GM19467 (cell line): Measurements from ENCODE around the gene ARFGEF2.
"Not testable (repeated sequence)": the region's sequence is repeated elsewhere in the genome, so short reads cannot be mapped to it uniquely, and the experiment has no call there.

ENCODE experiments used
- ATAC-seq: cut with Tn5 transposase; IDR thresholded peaks from one replicate; pipeline ENCODE4 v1.9.1; 2021; ENCODE audit warnings: mild to moderate bottlenecking, moderate library complexity; ENCODE audit not compliant: unreplicated experiment

The ARFGEF2 gene

GRCh38 chr20:48949304-48950170 is 28.0 kb downstream of the ARFGEF2 start:
- ATAC-seq = no peak

GRCh38 chr20:48951041-48951440 is 29.5 kb downstream of the ARFGEF2 start:
- ATAC-seq = no peak

DNA sequence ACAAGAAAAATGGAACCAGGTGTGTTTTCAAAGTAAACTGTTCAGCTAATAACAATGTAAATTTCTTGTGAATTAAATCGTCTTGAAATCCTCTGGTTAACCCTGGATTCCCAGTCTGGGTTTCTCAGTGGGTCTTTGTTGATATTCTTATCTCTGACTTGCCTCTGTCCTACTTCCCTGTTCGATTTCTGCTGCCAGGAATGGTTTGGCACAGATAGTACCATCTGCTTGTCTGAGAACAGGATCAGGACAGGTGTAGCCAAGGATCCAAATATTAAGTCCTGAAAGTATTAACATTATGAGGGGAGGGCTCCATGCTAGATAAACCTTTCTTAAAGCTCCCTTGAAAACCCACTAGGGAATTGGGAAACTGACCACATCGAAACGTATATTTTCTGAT is 30.1 kb downstream of the ARFGEF2 start:
- no peak for ATAC-seq

- ATAC-seq = no peak
Observed at GRCh38 chr20:48952656-48953055, 31.1 kb downstream of the ARFGEF2 start.

- no peak for ATAC-seq
Observed at GRCh38 chr20:48953653-48954052, 32.1 kb downstream of the ARFGEF2 start.

DNA sequence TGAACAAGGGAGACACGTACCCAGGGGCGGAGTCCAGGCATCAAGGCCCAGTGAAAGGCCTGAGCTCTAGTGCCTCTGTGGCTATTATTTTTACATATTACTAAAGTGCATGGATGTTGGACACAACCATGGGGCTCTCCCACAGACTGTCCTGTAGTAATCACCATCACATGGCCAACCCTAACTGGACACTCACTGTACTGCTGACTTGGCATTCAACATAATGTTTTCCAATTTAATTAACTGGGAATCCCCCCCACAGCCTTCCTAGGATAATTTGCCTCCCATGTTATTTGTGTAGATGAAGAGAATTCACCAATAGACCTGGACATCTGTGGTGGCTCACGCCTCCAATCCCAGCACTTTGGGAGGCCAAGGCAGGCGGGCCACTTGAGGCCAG is 34.5 kb downstream of the ARFGEF2 start:
- ATAC-seq = no peak

GRCh38 chr20:48957053-48957481 is 35.6 kb downstream of the ARFGEF2 start:
- ATAC-seq = no peak

DNA sequence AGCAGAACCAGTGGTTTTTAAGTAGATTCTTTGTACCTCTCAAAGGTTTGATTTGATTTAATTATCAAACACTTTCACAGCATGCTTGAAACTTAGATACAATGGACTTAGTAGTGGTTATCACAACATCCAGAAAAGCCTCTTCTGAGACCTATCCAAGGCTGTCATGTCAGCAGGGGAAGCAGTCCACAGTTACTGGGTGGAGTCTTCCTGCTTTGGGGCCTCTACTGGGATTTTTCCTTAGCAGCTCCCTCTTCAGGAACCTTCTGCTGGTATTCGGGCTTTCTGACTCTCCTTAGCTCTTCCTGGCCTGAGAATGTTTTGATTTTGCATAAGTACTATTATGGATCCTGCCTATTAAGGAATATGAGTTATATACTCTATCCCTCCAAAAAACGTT is 36.0 kb downstream of the ARFGEF2 start:
- ATAC-seq = no peak

DNA sequence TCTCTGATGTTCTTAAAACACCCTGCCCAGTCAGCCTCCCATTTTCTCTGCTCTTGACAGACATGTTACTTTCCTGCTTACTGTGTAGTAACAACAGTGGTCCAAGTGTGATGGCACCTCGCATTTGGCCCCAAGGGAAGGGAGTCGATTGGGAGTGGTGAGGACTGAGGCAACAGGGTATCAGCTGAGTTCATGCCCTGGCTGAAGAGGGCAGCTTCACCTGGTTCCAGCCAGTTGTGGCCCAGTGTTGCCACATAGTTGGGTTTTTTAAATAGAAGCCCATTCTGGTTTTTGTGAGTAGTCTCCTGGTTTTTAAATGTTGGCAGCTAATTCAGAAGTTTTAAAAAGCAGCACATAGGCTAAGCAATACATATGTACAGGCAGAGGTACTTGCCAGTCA is 37.2 kb downstream of the ARFGEF2 start:
- ATAC-seq = no peak

GRCh38 chr20:48959899-48960550 is 38.5 kb downstream of the ARFGEF2 start:
- ATAC-seq = no peak

GRCh38 chr20:48962421-48962820 is 40.9 kb downstream of the ARFGEF2 start:
- no peak for ATAC-seq

DNA sequence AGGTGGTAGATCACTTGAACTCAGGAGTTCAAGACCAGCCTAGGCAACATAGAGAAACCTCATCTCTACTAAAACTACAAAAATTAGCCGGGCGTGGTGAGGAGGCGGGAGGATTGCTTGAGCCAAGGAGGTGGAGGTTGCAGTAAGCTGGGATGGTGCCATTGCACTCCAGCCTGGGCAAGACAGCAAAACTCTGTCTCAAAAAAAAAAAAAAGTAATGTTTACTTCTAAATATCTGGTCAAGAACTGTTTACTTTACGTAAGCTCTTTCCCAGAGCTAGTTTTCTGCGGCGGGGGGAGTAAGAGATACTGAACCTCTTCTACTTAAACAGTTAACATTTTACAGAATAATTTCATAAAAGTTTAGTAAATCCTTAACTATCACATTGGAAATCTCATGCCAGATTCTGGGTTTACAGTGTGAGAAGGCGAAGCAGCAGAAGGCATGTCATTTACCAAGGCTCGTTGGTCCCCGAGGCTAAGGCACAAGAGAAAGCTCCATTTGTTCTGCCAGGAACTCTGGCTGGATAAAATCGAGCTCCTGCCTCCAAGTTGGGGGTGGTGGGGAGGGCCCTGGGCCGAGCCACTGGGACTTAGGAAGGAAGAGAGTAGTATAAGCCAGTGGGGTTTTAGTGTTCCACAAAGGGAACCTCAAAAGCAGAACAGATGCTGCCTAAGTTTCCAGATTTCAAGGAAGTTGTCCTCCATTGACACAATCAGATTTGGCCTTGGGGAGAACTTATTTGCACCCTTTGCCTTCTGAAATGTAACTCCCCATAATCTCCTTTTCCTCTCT is 41.7 kb downstream of the ARFGEF2 start:
- ATAC-seq = no peak

GRCh38 chr20:48965189-48965910 is 43.8 kb downstream of the ARFGEF2 start:
- no peak for ATAC-seq

GRCh38 chr20:48970681-48971365 is 49.3 kb downstream of the ARFGEF2 start:
- no peak for ATAC-seq

- no peak for ATAC-seq
Observed at GRCh38 chr20:48971956-48972355, 50.4 kb downstream of the ARFGEF2 start.

DNA sequence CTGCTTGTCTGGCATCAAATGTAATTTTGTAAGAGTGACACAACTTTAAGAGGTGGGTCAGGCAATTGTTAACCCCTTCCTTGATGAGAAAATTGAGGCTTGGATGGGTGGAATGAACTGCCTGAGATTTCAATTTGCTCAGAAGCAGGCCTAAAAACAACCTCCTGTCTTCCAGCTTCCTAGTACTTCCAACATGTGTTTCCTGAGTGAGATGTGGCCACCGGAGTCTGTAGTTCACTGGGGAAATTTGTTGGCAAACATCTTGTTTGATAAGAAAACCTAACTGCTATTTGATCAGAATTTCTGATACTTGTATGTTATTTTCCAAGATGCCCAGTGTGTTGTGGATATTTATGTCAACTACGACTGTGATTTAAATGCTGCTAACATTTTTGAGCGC is 51.3 kb downstream of the ARFGEF2 start:
- no peak for ATAC-seq

DNA sequence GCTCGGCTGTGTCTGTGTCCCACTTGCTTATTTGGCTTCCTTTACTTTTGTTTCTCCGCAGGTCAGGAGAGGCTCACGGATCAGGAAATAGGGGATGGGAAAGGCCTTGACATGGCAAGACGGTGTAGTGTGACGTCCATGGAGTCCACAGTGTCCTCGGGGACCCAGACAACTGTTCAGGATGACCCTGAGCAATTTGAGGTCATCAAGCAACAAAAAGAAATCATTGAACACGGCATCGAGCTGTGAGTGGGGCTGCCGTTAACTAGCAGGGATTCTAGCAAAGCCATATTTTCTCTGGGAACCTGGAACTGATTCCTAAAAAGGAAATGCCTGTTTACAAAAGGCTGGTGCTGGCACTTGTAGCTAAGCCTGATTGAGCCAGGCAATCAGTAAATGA is 54.4 kb downstream of the ARFGEF2 start:
- no peak for ATAC-seq

DNA sequence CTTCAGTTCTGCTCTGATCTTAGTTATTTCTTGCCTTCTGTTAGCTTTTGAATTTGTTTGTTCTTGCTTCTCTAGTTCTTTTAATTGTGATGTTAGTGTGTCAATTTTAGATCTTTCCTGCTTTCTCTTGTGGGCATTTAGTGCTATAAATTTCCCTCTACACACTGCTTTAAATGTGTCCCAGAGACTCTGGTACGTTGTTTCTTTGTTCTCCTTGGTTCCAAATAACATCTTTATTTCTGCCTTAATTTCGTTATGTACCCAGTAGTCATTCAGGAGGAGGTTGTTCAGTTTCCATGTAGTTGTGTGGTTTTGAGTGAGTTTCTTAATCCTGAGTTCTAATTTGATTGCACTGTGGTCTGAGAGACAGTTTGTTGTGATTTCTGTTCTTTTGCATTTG is 58.5 kb downstream of the ARFGEF2 start:
- ATAC-seq = not testable (repeated sequence)

DNA sequence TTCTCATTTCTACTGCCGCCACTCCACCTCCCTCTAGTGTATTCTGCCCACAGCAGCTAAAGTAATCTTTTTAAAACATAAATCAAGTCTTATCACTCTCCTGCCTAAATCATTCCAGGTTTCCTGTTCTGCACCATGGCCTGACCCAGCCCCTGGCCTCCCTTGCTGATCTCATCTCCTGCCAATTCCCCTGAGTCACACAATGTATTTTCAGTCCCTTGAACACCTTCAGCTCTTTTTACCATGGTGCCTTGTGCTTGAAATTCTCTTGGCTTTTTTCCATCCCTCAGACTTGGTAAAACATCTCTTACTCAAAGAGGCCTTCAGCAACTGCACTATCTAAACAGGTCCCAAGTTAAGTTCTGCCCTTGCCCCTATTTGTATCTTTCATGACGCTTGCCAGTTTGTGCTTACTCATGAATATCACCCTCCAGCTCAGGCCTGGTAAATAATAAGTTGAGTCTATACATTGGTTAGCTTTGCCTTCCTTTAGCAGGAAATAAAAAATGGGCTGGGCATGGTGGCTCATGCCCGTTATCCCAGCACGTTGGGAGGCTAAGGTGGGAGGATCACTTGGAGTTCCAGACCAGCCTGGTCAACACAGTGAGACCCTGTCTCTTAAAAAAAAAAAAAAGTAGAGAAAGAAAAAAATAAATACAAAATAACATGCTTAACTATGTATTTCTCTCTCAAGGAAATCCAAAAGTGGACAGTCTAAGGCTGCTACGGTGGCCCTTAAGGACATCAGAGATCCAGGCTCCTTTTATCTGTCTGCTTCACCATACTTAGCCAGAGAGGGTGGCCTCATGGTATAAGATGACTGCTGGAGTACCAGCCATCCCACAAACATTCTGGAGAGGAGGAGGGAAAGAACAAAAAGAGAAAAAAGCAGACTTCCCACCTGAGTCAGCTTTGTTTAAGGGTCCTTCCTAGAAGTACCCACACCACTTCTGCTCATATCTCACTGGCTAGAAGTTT is 62.2 kb downstream of the ARFGEF2 start:
- ATAC-seq = no peak
